GM12864 (cell line): Measurements from ENCODE around the gene OR2M2.

Experiments used
- DNase-seq: peaks from one replicate; pipeline ENCODE4 v3.0.0-alpha.2; 2011; ENCODE audit warnings: low read depth
- H3K4me3 ChIP-seq: 2 replicates; pipeline ENCODE4 v1.5.1; 2011; ENCODE audit warnings: mild to moderate bottlenecking, low read depth, low read length, control low read depth
- TF ChIP-seq, protein P1 (sequence below): IDR thresholded peaks from 2 replicates; pipeline ENCODE4 v1.5.1; 2011; ENCODE audit warnings: low read depth, mild to moderate bottlenecking, moderate library complexity, low read length, control low read depth, inconsistent platforms; ENCODE audit errors: missing control alignments

The OR2M2 gene

GRCh38 chr1:248152056-248152827 is 22.4 kb upstream of the OR2M2 start:
- TF ChIP-seq, protein P1, sequence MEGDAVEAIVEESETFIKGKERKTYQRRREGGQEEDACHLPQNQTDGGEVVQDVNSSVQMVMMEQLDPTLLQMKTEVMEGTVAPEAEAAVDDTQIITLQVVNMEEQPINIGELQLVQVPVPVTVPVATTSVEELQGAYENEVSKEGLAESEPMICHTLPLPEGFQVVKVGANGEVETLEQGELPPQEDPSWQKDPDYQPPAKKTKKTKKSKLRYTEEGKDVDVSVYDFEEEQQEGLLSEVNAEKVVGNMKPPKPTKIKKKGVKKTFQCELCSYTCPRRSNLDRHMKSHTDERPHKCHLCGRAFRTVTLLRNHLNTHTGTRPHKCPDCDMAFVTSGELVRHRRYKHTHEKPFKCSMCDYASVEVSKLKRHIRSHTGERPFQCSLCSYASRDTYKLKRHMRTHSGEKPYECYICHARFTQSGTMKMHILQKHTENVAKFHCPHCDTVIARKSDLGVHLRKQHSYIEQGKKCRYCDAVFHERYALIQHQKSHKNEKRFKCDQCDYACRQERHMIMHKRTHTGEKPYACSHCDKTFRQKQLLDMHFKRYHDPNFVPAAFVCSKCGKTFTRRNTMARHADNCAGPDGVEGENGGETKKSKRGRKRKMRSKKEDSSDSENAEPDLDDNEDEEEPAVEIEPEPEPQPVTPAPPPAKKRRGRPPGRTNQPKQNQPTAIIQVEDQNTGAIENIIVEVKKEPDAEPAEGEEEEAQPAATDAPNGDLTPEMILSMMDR, result no peak
- no peak overlapping the region for H3K4me3 ChIP-seq
- DNase-seq, result no peak

DNA sequence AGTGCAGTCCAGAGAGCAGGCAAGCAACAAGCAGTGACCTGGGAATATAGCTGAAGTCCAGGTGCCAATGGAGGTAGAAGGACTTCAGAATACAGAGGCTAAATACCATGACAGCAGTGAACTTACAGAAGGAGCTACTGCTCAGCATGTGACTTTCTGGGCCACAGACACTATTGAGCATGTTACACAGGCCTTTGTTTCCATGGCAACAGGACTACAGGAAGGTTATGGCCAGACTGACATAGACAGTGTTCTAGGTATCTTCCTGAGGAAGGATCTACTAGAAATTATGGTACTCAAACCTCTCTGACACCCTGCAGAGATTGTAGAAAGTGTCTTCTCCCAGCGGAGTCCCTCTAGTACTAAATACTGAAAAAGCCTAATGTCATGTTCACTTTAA is 18.7 kb upstream of the OR2M2 start:
- DNase-seq, result no peak
- TF ChIP-seq, protein P1, result no peak
- no peak overlapping the region for H3K4me3 ChIP-seq

- DNase-seq, result no peak
- TF ChIP-seq, protein P1, result no peak
- no peak overlapping the region for H3K4me3 ChIP-seq
Measured at GRCh38 chr1:248158758-248159157, 15.9 kb upstream of the OR2M2 start.

DNA sequence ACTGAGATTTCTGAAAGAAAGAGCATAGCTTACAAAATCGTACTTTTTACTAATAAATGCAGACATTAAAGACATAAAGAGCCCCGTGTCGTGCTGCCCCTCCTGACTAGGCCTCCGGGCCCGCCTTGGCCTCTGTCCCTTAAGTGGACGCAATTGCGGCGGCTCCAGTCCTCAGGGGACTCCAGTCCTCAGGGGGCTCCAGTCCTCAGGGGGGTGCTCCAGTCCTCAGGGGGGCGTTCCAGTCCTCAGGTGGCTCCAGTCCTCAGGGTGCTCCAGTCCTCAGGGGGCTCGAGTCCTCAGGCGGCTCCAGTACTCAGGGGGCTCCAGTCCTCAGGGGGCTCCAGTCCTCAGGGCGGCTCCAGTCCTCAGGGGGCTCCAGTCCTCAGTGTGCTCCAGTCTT is 10.6 kb upstream of the OR2M2 start:
- H3K4me3 ChIP-seq, result no peak overlapping the region
- TF ChIP-seq, protein P1, result no peak
- DNase-seq, result no peak

DNA sequence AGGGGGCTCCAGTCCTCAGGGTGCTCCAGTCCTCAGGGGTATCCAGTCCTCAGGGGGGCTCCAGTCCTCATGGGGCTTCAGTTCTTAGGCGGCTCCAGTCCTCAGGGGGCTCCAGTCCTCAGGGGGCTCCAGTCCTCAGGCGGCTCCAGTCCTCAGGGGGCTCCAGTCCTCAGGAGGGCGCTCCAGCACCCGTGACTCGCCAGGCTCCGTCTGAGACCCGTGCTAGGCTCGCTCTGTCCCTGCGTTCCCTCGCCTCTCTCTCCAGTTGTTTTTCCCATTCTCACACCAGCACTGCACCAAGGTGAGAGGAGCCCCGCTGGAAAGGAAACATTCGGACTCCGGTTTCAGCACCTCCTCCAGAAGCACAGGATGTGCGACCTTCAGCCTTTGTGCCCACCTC is 9.4 kb upstream of the OR2M2 start:
- no peak for DNase-seq
- TF ChIP-seq, protein P1, result no peak
- H3K4me3 ChIP-seq, result no peak overlapping the region

DNA sequence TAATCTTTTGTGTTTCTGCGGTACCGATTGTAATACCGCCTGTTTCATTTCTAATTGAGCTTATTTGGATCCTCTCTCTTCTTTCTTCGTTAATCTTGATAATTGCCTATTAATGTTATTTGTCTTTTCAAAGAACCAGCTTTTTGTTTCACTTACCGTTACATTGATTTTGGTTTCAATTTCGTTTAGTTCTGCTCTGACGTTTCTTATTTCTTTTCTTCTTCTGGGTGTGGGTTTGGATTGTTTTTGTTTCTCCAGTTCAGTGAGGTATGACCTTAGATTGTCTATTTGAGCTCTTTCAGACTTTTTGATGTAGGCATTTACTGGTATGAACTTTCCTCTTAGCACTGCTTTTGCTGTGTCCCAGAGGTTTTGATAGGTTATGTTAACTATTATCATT is 9.4 kb downstream of the OR2M2 start:
- TF ChIP-seq, protein P1, result no peak
- no peak for DNase-seq
- no peak overlapping the region for H3K4me3 ChIP-seq

DNA sequence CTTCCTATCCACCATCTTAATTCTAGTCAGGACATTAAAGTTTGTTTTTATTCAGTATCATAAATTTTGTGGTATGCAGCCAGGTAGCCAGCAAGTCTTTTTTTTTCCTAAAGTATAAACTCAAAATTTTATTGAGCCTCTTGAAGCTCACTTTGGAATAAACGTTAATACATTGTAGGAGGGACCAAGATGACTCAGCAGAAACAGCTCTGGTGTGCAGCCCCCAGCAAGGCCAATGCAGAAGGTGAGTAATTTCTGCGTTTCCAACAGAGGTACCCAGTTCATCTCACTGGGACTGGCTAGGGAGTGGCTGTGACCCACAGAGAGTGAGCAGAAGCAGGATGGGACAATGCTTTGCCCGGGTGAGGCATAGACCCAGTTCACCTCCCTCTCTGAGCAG is 12.7 kb downstream of the OR2M2 start:
- TF ChIP-seq, protein P1, result no peak
- H3K4me3 ChIP-seq, result no peak overlapping the region
- DNase-seq, result no peak
